Activated T-helper 1 cell treated with anti-CD3 and anti-CD28 coated beads, Interleukin-12 subunit alpha, Interleukin-12 subunit beta, Interleukin-2, Interleukin-4 antibody, amounts not matched to agents 30 ng/mL and 10 ng/mL and 1 ng/mL, durations not matched to agents 14 hours and 24 hours and 36 hours (primary cell): ENCODE results near the gene RING1. TPM values are rescaled to one million over a fixed set of nuclear protein-coding genes. Genes with fewer than 3 reads are reported as not detected.

Experiments used
- DNase-seq: peaks from one replicate; pipeline ENCODE4 v3.0.0; 2021; ENCODE audit warnings: low spot score
- H3K27ac Mint-ChIP-seq: one replicate; pipeline ENCODE4 v1.8.0; 2021; ENCODE audit warnings: mild to moderate bottlenecking, mixed read lengths
- H3K27me3 Mint-ChIP-seq: one replicate; pipeline ENCODE4 v1.8.0; 2022; ENCODE audit warnings: mild to moderate bottlenecking, moderate library complexity, mixed read lengths; ENCODE audit not compliant: insufficient read depth
- H3K36me3 Mint-ChIP-seq: one replicate; pipeline ENCODE4 v1.8.0; 2021; ENCODE audit warnings: low read depth, mixed read lengths
- H3K4me1 Mint-ChIP-seq: one replicate; pipeline ENCODE4 v1.8.0; 2021; ENCODE audit warnings: low read depth, mixed read lengths
- H3K4me3 Mint-ChIP-seq: one replicate; pipeline ENCODE4 v1.8.0; 2021; ENCODE audit warnings: mild to moderate bottlenecking, moderate library complexity, mixed read lengths
- H3K9me3 Mint-ChIP-seq: one replicate; pipeline ENCODE4 v1.8.0; 2021; ENCODE audit warnings: mixed read lengths
- intact Hi-C: fragments of 100-400 bp; cut with micrococcal nuclease; formaldehyde crosslinking; loops from one replicate; pipeline ENCODE4 v1.15.1; 2024
- total RNA-seq: library from RNA; stranded (reverse); gene quantifications from 2 replicates; pipeline ENCODE4 v1.2.3, GENCODE V29; 2022

RING1 gene
- total RNA-seq, 1 donor from 2014 or later, result 53.4 TPM

- intact Hi-C loops, result no loop called here
- DNase-seq, result no peak
- Mint-ChIP-seq H3K27me3 (no peaks in the 10 kb centered on the region), H3K9me3 (no peaks in the 10 kb centered on the region), H3K4me1 (no peaks in the 10 kb centered on the region), H3K4me3 (no peak overlapping the region), H3K27ac (no peak overlapping the region), H3K36me3 (no peaks in the 10 kb centered on the region)
Measured at GRCh38 chr6:33175436-33176069, 32.7 kb upstream of the RING1 start.

GRCh38 chr6:33176906-33177305 lies 31.4 kb upstream of the RING1 start:
- Mint-ChIP-seq H3K9me3 (no peaks in the 10 kb centered on the region), H3K4me1 (no peaks in the 10 kb centered on the region), H3K36me3 (no peaks in the 10 kb centered on the region), H3K27ac (no peak overlapping the region), H3K27me3 (peaks cover 5% of the 10 kb centered on the region), H3K4me3 (no peak overlapping the region)
- DNase-seq, result no peak
- intact Hi-C loops, result no loop called here

GRCh38 chr6:33177552-33178446 lies 30.5 kb upstream of the RING1 start:
- Mint-ChIP-seq H3K9me3 (peaks cover 3% of the 10 kb centered on the region), H3K4me1 (peaks cover 3% of the 10 kb centered on the region), H3K27ac (no peak overlapping the region), H3K27me3 (peaks cover 5% of the 10 kb centered on the region), H3K4me3 (no peak overlapping the region), H3K36me3 (peaks cover 2% of the 10 kb centered on the region)
- DNase-seq, result no peak
- intact Hi-C loops, result no loop called here

- no peak for DNase-seq
- Mint-ChIP-seq H3K9me3 (peaks cover 14% of the 10 kb centered on the region), H3K27me3 (peaks cover 5% of the 10 kb centered on the region), H3K4me1 (peaks cover 14% of the 10 kb centered on the region), H3K36me3 (peaks cover 13% of the 10 kb centered on the region), H3K27ac (no peak overlapping the region), H3K4me3 (no peak overlapping the region)
- intact Hi-C loops, result no loop called here
Measured at GRCh38 chr6:33178755-33179475, 29.4 kb upstream of the RING1 start.

- intact Hi-C loops, result no loop called here
- peaks cover 21% of the 10 kb centered on the region for H3K4me1 Mint-ChIP-seq
Measured at GRCh38 chr6:33181141-33181540, 27.2 kb upstream of the RING1 start.

GRCh38 chr6:33183071-33183683 lies 25.1 kb upstream of the RING1 start:
- Mint-ChIP-seq H3K4me1 (peaks cover 32% of the 10 kb centered on the region), H3K4me3 (peak overlapping the region; percentile 21), H3K36me3 (peaks cover 18% of the 10 kb centered on the region), H3K27me3 (peaks cover 25% of the 10 kb centered on the region), H3K27ac (peak overlapping the region; percentile 87), H3K9me3 (peaks cover 22% of the 10 kb centered on the region)
- intact Hi-C loops, result no loop called here
- no peak for DNase-seq

More at GRCh38 chr6:33181141-33181540, 27.2 kb upstream of the RING1 start:
- DNase-seq, result no peak
- peaks cover 22% of the 10 kb centered on the region for H3K9me3 Mint-ChIP-seq
- H3K27me3 Mint-ChIP-seq, result peaks cover 13% of the 10 kb centered on the region
- H3K4me3 Mint-ChIP-seq, result no peak overlapping the region
- no peak overlapping the region for H3K27ac Mint-ChIP-seq
- H3K36me3 Mint-ChIP-seq, result peaks cover 18% of the 10 kb centered on the region

GRCh38 chr6:33185190-33185589 lies 23.1 kb upstream of the RING1 start:
- peaks cover 18% of the 10 kb centered on the region for H3K36me3 Mint-ChIP-seq
- peaks cover 22% of the 10 kb centered on the region for H3K9me3 Mint-ChIP-seq
- H3K4me1 Mint-ChIP-seq, result peaks cover 33% of the 10 kb centered on the region
- DNase-seq, result no peak
- H3K27ac Mint-ChIP-seq, result no peak overlapping the region
- intact Hi-C loops, result no loop called here
- peaks cover 34% of the 10 kb centered on the region for H3K27me3 Mint-ChIP-seq
- no peak overlapping the region for H3K4me3 Mint-ChIP-seq

GRCh38 chr6:33185654-33186187 lies 22.6 kb upstream of the RING1 start:
- no peak for DNase-seq
- Mint-ChIP-seq H3K36me3 (peaks cover 18% of the 10 kb centered on the region), H3K27me3 (peaks cover 37% of the 10 kb centered on the region), H3K4me3 (no peak overlapping the region), H3K9me3 (peaks cover 22% of the 10 kb centered on the region), H3K27ac (no peak overlapping the region), H3K4me1 (peaks cover 33% of the 10 kb centered on the region)
- intact Hi-C loops, result no loop called here

- Mint-ChIP-seq H3K36me3 (peaks cover 16% of the 10 kb centered on the region), H3K4me3 (no peak overlapping the region), H3K4me1 (peaks cover 30% of the 10 kb centered on the region), H3K27ac (no peak overlapping the region), H3K27me3 (peaks cover 45% of the 10 kb centered on the region), H3K9me3 (peaks cover 18% of the 10 kb centered on the region)
- intact Hi-C loops, result no loop called here
- DNase-seq, result no peak
Measured at GRCh38 chr6:33187809-33188208, 20.5 kb upstream of the RING1 start.

- DNase-seq, result no peak
- peaks cover 55% of the 10 kb centered on the region for H3K27me3 Mint-ChIP-seq
- H3K4me3 Mint-ChIP-seq, result no peak overlapping the region
- peaks cover 24% of the 10 kb centered on the region for H3K4me1 Mint-ChIP-seq
- intact Hi-C loops, result no loop called here
- H3K9me3 Mint-ChIP-seq, result peaks cover 5% of the 10 kb centered on the region
- H3K36me3 Mint-ChIP-seq, result peaks cover 10% of the 10 kb centered on the region
- no peak overlapping the region for H3K27ac Mint-ChIP-seq
Measured at GRCh38 chr6:33189164-33189563, 19.1 kb upstream of the RING1 start.

GRCh38 chr6:33189625-33190448 lies 18.5 kb upstream of the RING1 start:
- H3K4me3 Mint-ChIP-seq, result no peak overlapping the region
- no peak overlapping the region for H3K27ac Mint-ChIP-seq
- peaks cover 10% of the 10 kb centered on the region for H3K36me3 Mint-ChIP-seq
- intact Hi-C loops, result no loop called here
- no peak for DNase-seq
- H3K4me1 Mint-ChIP-seq, result peaks cover 19% of the 10 kb centered on the region
- no peaks in the 10 kb centered on the region for H3K9me3 Mint-ChIP-seq
- peaks cover 52% of the 10 kb centered on the region for H3K27me3 Mint-ChIP-seq
